ENCODE measurements around the gene TOM1L2.

GRCh38 chr17:17837380-17837821 lies 134.8 kb downstream of the TOM1L2 start:
- TF ChIP-seq, protein P1, sequence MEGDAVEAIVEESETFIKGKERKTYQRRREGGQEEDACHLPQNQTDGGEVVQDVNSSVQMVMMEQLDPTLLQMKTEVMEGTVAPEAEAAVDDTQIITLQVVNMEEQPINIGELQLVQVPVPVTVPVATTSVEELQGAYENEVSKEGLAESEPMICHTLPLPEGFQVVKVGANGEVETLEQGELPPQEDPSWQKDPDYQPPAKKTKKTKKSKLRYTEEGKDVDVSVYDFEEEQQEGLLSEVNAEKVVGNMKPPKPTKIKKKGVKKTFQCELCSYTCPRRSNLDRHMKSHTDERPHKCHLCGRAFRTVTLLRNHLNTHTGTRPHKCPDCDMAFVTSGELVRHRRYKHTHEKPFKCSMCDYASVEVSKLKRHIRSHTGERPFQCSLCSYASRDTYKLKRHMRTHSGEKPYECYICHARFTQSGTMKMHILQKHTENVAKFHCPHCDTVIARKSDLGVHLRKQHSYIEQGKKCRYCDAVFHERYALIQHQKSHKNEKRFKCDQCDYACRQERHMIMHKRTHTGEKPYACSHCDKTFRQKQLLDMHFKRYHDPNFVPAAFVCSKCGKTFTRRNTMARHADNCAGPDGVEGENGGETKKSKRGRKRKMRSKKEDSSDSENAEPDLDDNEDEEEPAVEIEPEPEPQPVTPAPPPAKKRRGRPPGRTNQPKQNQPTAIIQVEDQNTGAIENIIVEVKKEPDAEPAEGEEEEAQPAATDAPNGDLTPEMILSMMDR (IDR thresholded peaks at IDR 0.05; ENCODE audit: low read depth, low read length, poor library complexity, severe bottlenecking) = no peak
- TF ChIP-seq EZH2phosphoT487 (IDR thresholded peaks at IDR 0.05; ENCODE audit: borderline replicate concordance, low read length) = no peak
